Endothelial cell of umbilical vein (primary cell): ENCODE measurements around the gene SLC2A1. TPM values are rescaled to one million over a fixed set of nuclear protein-coding genes. Genes with fewer than 3 reads are reported as not detected.

ENCODE experiments used
- BruUV-seq: library from RNA; stranded (reverse); fragments of 400-500 nt; replicated peaks from 2 replicates; lab custom pipeline; 2021; lab: Mats Ljungman, UMichigan
- CTCF ChIA-PET: fragments of 300-600, 350-600 bp; sonication (Branson Sonifier 250); formaldehyde crosslinking; loops from one replicate; lab custom pipeline; 2021; ENCODE audit warnings: antibody characterized with exemption, inconsistent platforms; lab: Charles Lee
- POLR2A ChIA-PET: fragments of 300-600, 350-600 bp; sonication (Branson Sonifier 250); formaldehyde crosslinking; loops from one replicate; lab custom pipeline; 2021; ENCODE audit warnings: antibody characterized with exemption, inconsistent platforms; lab: Charles Lee
- DNase-seq: peaks from one replicate; pipeline ENCODE4 v3.0.0-alpha.2; 2011; ENCODE audit warnings: low read depth, low spot score
- FAIRE-seq: peaks from 2 replicates; lab custom pipeline; 2011; peaks lifted over from hg19 to GRCh38; lab: Jason Lieb, UNC
- H2AFZ ChIP-seq: 2 replicates; pipeline ENCODE4 v1.6.0; 2012; ENCODE audit warnings: low read depth, low read length, control low read depth, inconsistent platforms
- H3K27ac ChIP-seq: 2 replicates; pipeline ENCODE4 v1.5.1; 2011; ENCODE audit warnings: low read depth, mild to moderate bottlenecking, control low read depth, low read length, moderate library complexity; ENCODE audit not compliant: insufficient read depth
- H3K27me3 ChIP-seq, 2 experiments: 2 replicates each; pipeline versions ENCODE4 v1.6.0 to v1.6.1; 2011; ENCODE audit warnings: low read length in 2 of 2, mixed read lengths in 1 of 2; ENCODE audit not compliant: control insufficient read depth in 2 of 2, insufficient read depth in 2 of 2
- H3K36me3 ChIP-seq, 2 experiments: 2 replicates in 1 of 2; 3 replicates in 1 of 2; pipeline ENCODE4 v1.5.1; 2011; ENCODE audit warnings: low read length in 2 of 2, mild to moderate bottlenecking in 1 of 2, moderate library complexity in 1 of 2; ENCODE audit not compliant: control insufficient read depth in 2 of 2, insufficient read depth in 2 of 2; ENCODE audit errors: extremely low read depth in 1 of 2
- H3K4me1 ChIP-seq: 3 replicates; pipeline ENCODE4 v1.5.1; 2011; ENCODE audit warnings: mild to moderate bottlenecking, low read length; ENCODE audit not compliant: control insufficient read depth, insufficient read depth; ENCODE audit errors: extremely low read depth
- H3K4me2 ChIP-seq: 2 replicates; pipeline ENCODE4 v1.6.1; 2011; ENCODE audit warnings: low read length, control low read depth, mixed read lengths; ENCODE audit not compliant: insufficient read depth
- H3K4me3 ChIP-seq, 3 experiments: fragments of 200-600 bp in 1 of 3; sonication (generic), shearing (Covaris generic) in 1 of 3; replicated peaks in 1 of 3; 2 replicates each; pipeline ENCODE4 v1.5.1; 2011 to 2016; ENCODE audit warnings: control low read depth in 3 of 3, low read length in 3 of 3, mild to moderate bottlenecking in 2 of 3, inconsistent platforms in 1 of 3, low read depth in 1 of 3, moderate library complexity in 1 of 3; ENCODE audit not compliant: insufficient read depth in 1 of 3
- H3K79me2 ChIP-seq: 2 replicates; pipeline ENCODE4 v1.6.0; 2012; ENCODE audit warnings: low read length, inconsistent platforms; ENCODE audit not compliant: control insufficient read depth, insufficient read depth
- H3K9ac ChIP-seq: replicated peaks from 2 replicates; pipeline ENCODE3; 2011; ENCODE audit warnings: low read length, control low read depth; ENCODE audit not compliant: insufficient read depth; ENCODE audit errors: extremely low read depth
- H3K9me1 ChIP-seq: replicated peaks from 3 replicates; pipeline ENCODE4 v1.6.0; 2011; ENCODE audit warnings: mild to moderate bottlenecking, low read length; ENCODE audit not compliant: control insufficient read depth, insufficient read depth; ENCODE audit errors: extremely low read depth
- H3K9me3 ChIP-seq: replicated peaks from 2 replicates; pipeline ENCODE4 v1.5.1; 2012; ENCODE audit warnings: low read length, inconsistent platforms; ENCODE audit not compliant: control insufficient read depth, insufficient read depth
- H4K20me1 ChIP-seq: replicated peaks from 2 replicates; pipeline ENCODE3; 2011; ENCODE audit warnings: mild to moderate bottlenecking, low read length; ENCODE audit not compliant: control insufficient read depth, insufficient read depth; ENCODE audit errors: extremely low read depth
- EZH2 ChIP-seq: IDR thresholded peaks from 2 replicates; pipeline ENCODE4 v1.6.1; 2012; ENCODE audit warnings: borderline replicate concordance, low read depth, mild to moderate bottlenecking, moderate library complexity, low read length, inconsistent platforms; ENCODE audit not compliant: severe bottlenecking
- FOS ChIP-seq: IDR thresholded peaks from 2 replicates; pipeline ENCODE4 v1.6.1; 2011; ENCODE audit warnings: mild to moderate bottlenecking, low read length, moderate library complexity, borderline replicate concordance; ENCODE audit not compliant: insufficient read depth
- GATA2 ChIP-seq: IDR thresholded peaks from 2 replicates; pipeline ENCODE4 v1.7.0; 2011; ENCODE audit warnings: low read depth, mild to moderate bottlenecking, moderate library complexity, mixed read lengths, low read length; ENCODE audit not compliant: insufficient read length, insufficient read depth
- JUN ChIP-seq: IDR thresholded peaks from 2 replicates; pipeline ENCODE4 v1.6.1; 2011; ENCODE audit warnings: borderline replicate concordance, low read depth; ENCODE audit not compliant: insufficient read length, insufficient read depth
- MYC ChIP-seq: IDR thresholded peaks from one replicate; pipeline ENCODE4 v1.6.1; 2011; ENCODE audit warnings: mild to moderate bottlenecking, low read depth, low read length
- POLR2A ChIP-seq: IDR thresholded peaks from 2 replicates; pipeline ENCODE4 v1.6.1; 2012; ENCODE audit warnings: low read depth, mild to moderate bottlenecking, control low read depth, low read length
- POLR2AphosphoS5 ChIP-seq: IDR thresholded peaks from 2 replicates; pipeline ENCODE4 v1.6.1; 2012; ENCODE audit warnings: low read depth, mild to moderate bottlenecking, control low read depth, low read length, moderate library complexity; ENCODE audit not compliant: insufficient read depth
- dilution Hi-C: fragments of 300-500 bp; cut with MboI; formaldehyde crosslinking; loops from one replicate; pipeline ENCODE4 v1.15.0; 2019; ENCODE audit warnings: low sequenced_read_pairs; ENCODE audit not compliant: extremely low pct_ligation_motif_present
- intact Hi-C: fragments of 100-400 bp; cut with micrococcal nuclease; formaldehyde crosslinking; loops from one replicate; pipeline ENCODE4 v1.10.0; 2022
- polyA plus RNA-seq, 4 experiments: library from polyadenylated mRNA; depleted of rRNA in 3 of 4; stranded (reverse) in 3 of 4; unstranded in 1 of 4; fragments of >200 nt; gene quantifications; 2 replicates each; pipeline versions ENCODE4 v1.2.1 to v1.2.3, GENCODE V29; 2011 to 2012; ENCODE audit warnings: missing spikeins in 1 of 4
- total RNA-seq: library from RNA; stranded (reverse); gene quantifications from 2 replicates; pipeline ENCODE4 v1.2.3, GENCODE V29; 2021
- TF ChIP-seq, protein P1 (sequence below): IDR thresholded peaks from 2 replicates; pipeline ENCODE4 v1.6.1; 2011; ENCODE audit not compliant: insufficient read depth, insufficient read length
- TF ChIP-seq, protein P2 (sequence below), 2 donors: IDR thresholded peaks; 1 replicate in 1 of 2; 2 replicates in 1 of 2; pipeline ENCODE4 v1.5.1; 2011; ENCODE audit warnings: low read length in 2 of 2, mild to moderate bottlenecking in 2 of 2, moderate library complexity in 2 of 2, control low read depth in 1 of 2, inconsistent platforms in 1 of 2, low read depth in 1 of 2; ENCODE audit not compliant: insufficient read depth in 1 of 2; ENCODE audit errors: extremely low read depth in 1 of 2

SLC2A1 gene
- total and polyA plus RNA-seq, 2 donors (not counting 3 experiments of a cell fraction or from before 2014, with no cell fraction given): 42.2 to 46.5 TPM

DNA sequence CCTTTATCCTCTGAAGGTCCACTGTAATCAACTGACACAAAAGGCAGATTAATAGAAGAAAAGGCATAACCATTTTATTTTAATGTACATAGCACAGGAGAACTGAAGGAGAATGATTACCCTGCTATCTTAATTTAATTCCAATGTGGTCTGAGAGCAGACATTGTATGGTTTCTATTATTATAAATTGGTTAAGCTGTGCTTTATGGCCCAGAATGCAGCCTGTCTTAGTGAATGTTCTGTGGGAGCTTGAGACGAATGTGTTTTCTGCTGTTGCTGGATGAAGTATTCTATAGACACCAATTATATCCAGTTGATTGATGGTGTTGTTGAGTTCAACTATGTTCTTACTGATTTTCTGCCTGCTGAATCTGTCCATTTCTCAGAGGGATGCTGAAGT, 25.0 kb upstream of the SLC2A1 start:
- Histone ChIP-seq H3K27ac (no peak overlapping the region), H3K4me2 (no peak overlapping the region), H3K4me3 (no peak overlapping the region), H3K9ac (no peak overlapping the region), H3K9me3 (no peaks in the 10 kb centered on the region), H3K79me2 (no peaks in the 10 kb centered on the region), H3K9me1 (no peaks in the 10 kb centered on the region), H3K4me1 (peaks cover 5% of the 10 kb centered on the region), H4K20me1 (no peaks in the 10 kb centered on the region), H3K36me3 (no peaks in the 10 kb centered on the region), H2AFZ (no peak overlapping the region), H3K27me3 (no peaks in the 10 kb centered on the region)
- dilution Hi-C loops: no loop called here
- CTCF ChIA-PET: interaction anchor here (0.7 to 3.3 kb wide), 7 partner anchors 9 to 205 kb away, joined by 3 to 11 read pairs (median 3); no protein-coding TSS in a partner anchor
- DNase-seq (no peak), FAIRE-seq (no peak)
- no TSS peak for BruUV-seq
- no peak for TF ChIP-seq POLR2A
- no peak for TF ChIP-seq JUN
- no peak for TF ChIP-seq MYC
- no peak for TF ChIP-seq EZH2
- TF ChIP-seq FOS: no peak
- TF ChIP-seq, protein P1, sequence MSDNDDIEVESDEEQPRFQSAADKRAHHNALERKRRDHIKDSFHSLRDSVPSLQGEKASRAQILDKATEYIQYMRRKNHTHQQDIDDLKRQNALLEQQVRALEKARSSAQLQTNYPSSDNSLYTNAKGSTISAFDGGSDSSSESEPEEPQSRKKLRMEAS: no peak
- no peak for TF ChIP-seq GATA2
- no peak for TF ChIP-seq POLR2AphosphoS5
- TF ChIP-seq, protein P2, sequence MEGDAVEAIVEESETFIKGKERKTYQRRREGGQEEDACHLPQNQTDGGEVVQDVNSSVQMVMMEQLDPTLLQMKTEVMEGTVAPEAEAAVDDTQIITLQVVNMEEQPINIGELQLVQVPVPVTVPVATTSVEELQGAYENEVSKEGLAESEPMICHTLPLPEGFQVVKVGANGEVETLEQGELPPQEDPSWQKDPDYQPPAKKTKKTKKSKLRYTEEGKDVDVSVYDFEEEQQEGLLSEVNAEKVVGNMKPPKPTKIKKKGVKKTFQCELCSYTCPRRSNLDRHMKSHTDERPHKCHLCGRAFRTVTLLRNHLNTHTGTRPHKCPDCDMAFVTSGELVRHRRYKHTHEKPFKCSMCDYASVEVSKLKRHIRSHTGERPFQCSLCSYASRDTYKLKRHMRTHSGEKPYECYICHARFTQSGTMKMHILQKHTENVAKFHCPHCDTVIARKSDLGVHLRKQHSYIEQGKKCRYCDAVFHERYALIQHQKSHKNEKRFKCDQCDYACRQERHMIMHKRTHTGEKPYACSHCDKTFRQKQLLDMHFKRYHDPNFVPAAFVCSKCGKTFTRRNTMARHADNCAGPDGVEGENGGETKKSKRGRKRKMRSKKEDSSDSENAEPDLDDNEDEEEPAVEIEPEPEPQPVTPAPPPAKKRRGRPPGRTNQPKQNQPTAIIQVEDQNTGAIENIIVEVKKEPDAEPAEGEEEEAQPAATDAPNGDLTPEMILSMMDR (IDR thresholded peaks at IDR 0.05; ENCODE audit: extremely low read depth in 1 of 2, insufficient read depth in 1 of 2, low read depth in 1 of 2, low read length in 2 of 2): no peak
- POLR2A ChIA-PET: no interaction called here
- intact Hi-C loops: no loop called here
